ENCODE data around the gene C16orf95. TPM values are rescaled to one million over a fixed set of nuclear protein-coding genes. Genes with fewer than 3 reads are reported as not detected.

C16orf95 gene
- total RNA-seq, 1 donor from 2014 or later = 4.8 TPM

GRCh38 chr16:87276924-87277323, 40.3 kb downstream of the C16orf95 start:
- Histone ChIP-seq H2AFZ (replicated peaks) (no peak overlapping the region), H3K27me3 (peaks cover 10% of the 10 kb centered on the region), H4K20me1 (ENCODE audit: low read depth) (no peaks in the 10 kb centered on the region), H3K4me3 (no peak overlapping the region), H3K79me2 (ENCODE audit: low read depth) (no peaks in the 10 kb centered on the region), H3K36me3 (no peaks in the 10 kb centered on the region), H3K4me2 (no peak overlapping the region), H3K9me3 (ENCODE audit: low read depth) (no peaks in the 10 kb centered on the region), H3K9ac (no peak overlapping the region), H3K27ac (no peak overlapping the region), H3F3A (ENCODE audit: low read depth) (no peaks in the 10 kb centered on the region), H3K4me1 (no peaks in the 10 kb centered on the region)
- H3K4me3 Mint-ChIP-seq = no peak overlapping the region
- peaks cover 9% of the 10 kb centered on the region for H3K27me3 Mint-ChIP-seq (ENCODE audit: insufficient read depth, low read depth)
- no peaks in the 10 kb centered on the region for H3K9me3 Mint-ChIP-seq
- peaks cover 31% of the 10 kb centered on the region for H3K4me1 Mint-ChIP-seq
- TF ChIP-seq EZH2 (IDR thresholded peaks at IDR 0.05) = no peak
- TF ChIP-seq CTCF (IDR thresholded peaks at IDR 0.05) = no peak
- no peaks in the 10 kb centered on the region for H3K36me3 Mint-ChIP-seq
- DNase-seq (ENCODE audit: low spot score) = no peak
- H3K27ac Mint-ChIP-seq = peak overlapping the region; percentile 58

GRCh38 chr16:87276091-87276701, 41.0 kb downstream of the C16orf95 start:
- H3K9me3 Mint-ChIP-seq = no peaks in the 10 kb centered on the region
- H3K27me3 ChIP-seq = peaks cover 10% of the 10 kb centered on the region
- no peak for DNase-seq (ENCODE audit: low spot score)
- peak overlapping the region; percentile 61 for H3K4me3 Mint-ChIP-seq
- H3K9ac ChIP-seq = no peak overlapping the region
- no peak overlapping the region for H3K4me3 ChIP-seq
- no peak overlapping the region for H3K27ac ChIP-seq
- no peaks in the 10 kb centered on the region for H4K20me1 ChIP-seq (ENCODE audit: low read depth)
- H3K4me1 Mint-ChIP-seq = peaks cover 31% of the 10 kb centered on the region
- peak overlapping the region; percentile 58 for H3K27ac Mint-ChIP-seq
- H3K9me3 ChIP-seq (ENCODE audit: low read depth) = no peaks in the 10 kb centered on the region
- no peaks in the 10 kb centered on the region for H3F3A ChIP-seq (ENCODE audit: low read depth)
- no peaks in the 10 kb centered on the region for H3K79me2 ChIP-seq (ENCODE audit: low read depth)
- H2AFZ ChIP-seq (replicated peaks) = no peak overlapping the region
- H3K36me3 ChIP-seq = no peaks in the 10 kb centered on the region
- H3K4me1 ChIP-seq = no peaks in the 10 kb centered on the region
- H3K36me3 Mint-ChIP-seq = no peaks in the 10 kb centered on the region
- no peak overlapping the region for H3K4me2 ChIP-seq
- TF ChIP-seq CTCF (IDR thresholded peaks at IDR 0.05) = no peak
- no peak for TF ChIP-seq EZH2 (IDR thresholded peaks at IDR 0.05)
- TF ChIP-seq EZH2phosphoT487 (IDR thresholded peaks at IDR 0.05) = no peak
- H3K27me3 Mint-ChIP-seq (ENCODE audit: insufficient read depth, low read depth) = peaks cover 9% of the 10 kb centered on the region

- Mint-ChIP-seq H3K36me3 (no peaks in the 10 kb centered on the region), H3K4me1 (peaks cover 31% of the 10 kb centered on the region), H3K9me3 (peaks cover 2% of the 10 kb centered on the region), H3K27me3 (ENCODE audit: insufficient read depth, low read depth) (peaks cover 14% of the 10 kb centered on the region), H3K4me3 (no peak overlapping the region), H3K27ac (no peak overlapping the region)
- Histone ChIP-seq H3K27ac (no peak overlapping the region), H3K36me3 (no peaks in the 10 kb centered on the region), H3F3A (ENCODE audit: low read depth) (no peaks in the 10 kb centered on the region), H3K4me2 (no peak overlapping the region), H4K20me1 (ENCODE audit: low read depth) (no peaks in the 10 kb centered on the region), H3K4me1 (no peaks in the 10 kb centered on the region), H2AFZ (replicated peaks) (no peak overlapping the region), H3K9ac (no peak overlapping the region), H3K4me3 (no peak overlapping the region), H3K9me3 (ENCODE audit: low read depth) (no peaks in the 10 kb centered on the region), H3K79me2 (ENCODE audit: low read depth) (no peaks in the 10 kb centered on the region), H3K27me3 (peaks cover 10% of the 10 kb centered on the region)
- TF ChIP-seq EZH2 (IDR thresholded peaks at IDR 0.05) (no peak), EZH2phosphoT487 (IDR thresholded peaks at IDR 0.05) (no peak), CTCF (IDR thresholded peaks at IDR 0.05) (no peak)
- DNase-seq (ENCODE audit: low spot score) = no peak
Measured at GRCh38 chr16:87274794-87275193, 42.4 kb downstream of the C16orf95 start.
